Natural killer cell treated with Interleukin-12 subunit alpha and Interleukin-12 subunit beta and Interleukin-15 and Interleukin-18, amount 100 ng/mL, for 72 hours (primary cell): ENCODE measurements around the gene ETFDH. TPM values are rescaled to one million over a fixed set of nuclear protein-coding genes. Genes with fewer than 3 reads are reported as not detected.
"Not testable (repeated sequence)": the region's sequence is repeated elsewhere in the genome, so short reads cannot be mapped to it uniquely, and the experiment has no call there.

Experiments used
- ATAC-seq, 2 donors: fragments of 150-1000 bp; cut with Tn5 transposase in 1 of 2; sonication (Bioruptor Pico), chemical (Tn5 transposase) in 1 of 2; 2 replicates each; pipeline ENCODE4 v1.10.0; 2021
- DNase-seq: peaks from one replicate; pipeline ENCODE4 v3.0.0; 2022; ENCODE audit warnings: low spot score
- H3K27ac Mint-ChIP-seq, 2 donors: 1 replicate in 1 of 2; 2 replicates in 1 of 2; pipeline ENCODE4 v1.8.0; 2022; ENCODE audit warnings: mixed read lengths in 2 of 2, mild to moderate bottlenecking in 1 of 2, moderate library complexity in 1 of 2
- H3K27me3 Mint-ChIP-seq, 2 donors: 1 replicate in 1 of 2; 2 replicates in 1 of 2; pipeline ENCODE4 v1.8.0; 2022; ENCODE audit warnings: mixed read lengths in 2 of 2
- H3K36me3 Mint-ChIP-seq: one replicate; pipeline ENCODE4 v1.8.0; 2022; ENCODE audit warnings: mixed read lengths
- H3K4me1 Mint-ChIP-seq, 2 donors: 1 replicate in 1 of 2; 2 replicates in 1 of 2; pipeline ENCODE4 v1.8.0; 2022; ENCODE audit warnings: low read depth in 2 of 2, mixed read lengths in 2 of 2, mild to moderate bottlenecking in 1 of 2
- H3K4me3 Mint-ChIP-seq: one replicate; pipeline ENCODE4 v1.8.0; 2022; ENCODE audit warnings: mixed read lengths
- H3K9me3 Mint-ChIP-seq: 2 replicates; pipeline ENCODE4 v1.8.0; 2022; ENCODE audit warnings: mixed read lengths
- total RNA-seq, 2 donors: library from RNA; stranded (reverse); gene quantifications; one replicate each; pipeline ENCODE4 v1.2.3, GENCODE V29; 2022

ETFDH gene
- total RNA-seq: 10 to 100 TPM; 29.9 to 36.1 TPM

GRCh38 chr4:158671915-158672806 lies at the start of gene ETFDH:
TSS of gene ETFDH (plus strand) at chr4:158672296. CDS start at chr4:158672457, 161 bp downstream.
- Mint-ChIP-seq H3K9me3 (no peaks in the 10 kb centered on the region), H3K4me1 (peaks cover 8 to 12% of the 10 kb centered on the region in 2 donors), H3K27me3 (no peaks in the 10 kb centered on the region), H3K4me3 (peak within 1 kb of the TSS; percentile 99), H3K27ac (peak within 1 kb of the TSS; percentile 78 to 89), H3K36me3 (peaks cover 7% of the 10 kb centered on the region)
- peak; percentile 93 to 95 for ATAC-seq
- peak; percentile 100 for DNase-seq

- H3K27me3 Mint-ChIP-seq: peaks cover 12 to 31% of the 10 kb centered on the region in 2 donors
- no peaks in the 10 kb centered on the region for H3K9me3 Mint-ChIP-seq
- no peak overlapping the region for H3K4me3 Mint-ChIP-seq
- DNase-seq: no peak
- no peak for ATAC-seq
- H3K36me3 Mint-ChIP-seq: no peaks in the 10 kb centered on the region
- no peak overlapping the region for H3K27ac Mint-ChIP-seq
- no peaks in the 10 kb centered on the region for H3K4me1 Mint-ChIP-seq
These were observed 47.1 kb upstream of the ETFDH start for GRCh38 chr4:158624889-158625478.

- H3K27ac Mint-ChIP-seq: no peak overlapping the region
- H3K36me3 Mint-ChIP-seq: no peaks in the 10 kb centered on the region
- H3K4me3 Mint-ChIP-seq: no peak overlapping the region
- H3K27me3 Mint-ChIP-seq: peaks cover 12 to 26% of the 10 kb centered on the region in 2 donors
- no peaks in the 10 kb centered on the region for H3K9me3 Mint-ChIP-seq
- no peaks in the 10 kb centered on the region for H3K4me1 Mint-ChIP-seq
- DNase-seq (no peak), ATAC-seq (no peak)
These were observed 46.6 kb upstream of the ETFDH start for GRCh38 chr4:158625544-158625943.

- peaks cover 0 to 5% of the 10 kb centered on the region in 2 donors for H3K4me1 Mint-ChIP-seq
These were observed 41.2 kb upstream of the ETFDH start for GRCh38 chr4:158630893-158631292.

GRCh38 chr4:158636619-158637018 lies 35.5 kb upstream of the ETFDH start:
- Mint-ChIP-seq H3K4me1 (peaks cover 0 to 5% of the 10 kb centered on the region in 2 donors), H3K27me3 (peaks cover 19 to 52% of the 10 kb centered on the region in 2 donors), H3K9me3 (no peaks in the 10 kb centered on the region), H3K4me3 (no peak overlapping the region), H3K36me3 (no peaks in the 10 kb centered on the region), H3K27ac (no peak overlapping the region)
- DNase-seq (no peak), ATAC-seq (no peak)

More at GRCh38 chr4:158630893-158631292, 41.2 kb upstream of the ETFDH start:
- ATAC-seq: no peak
- Mint-ChIP-seq H3K27me3 (peaks cover 10 to 34% of the 10 kb centered on the region in 2 donors), H3K9me3 (no peaks in the 10 kb centered on the region), H3K36me3 (no peaks in the 10 kb centered on the region), H3K4me3 (no peak overlapping the region), H3K27ac (no peak overlapping the region)
- DNase-seq: no peak

- no peaks in the 10 kb centered on the region for H3K36me3 Mint-ChIP-seq
- no peaks in the 10 kb centered on the region for H3K9me3 Mint-ChIP-seq
- no peaks in the 10 kb centered on the region for H3K4me1 Mint-ChIP-seq
These were observed 27.7 kb upstream of the ETFDH start for GRCh38 chr4:158644356-158644755.

GRCh38 chr4:158644760-158645159 lies 27.3 kb upstream of the ETFDH start:
- ATAC-seq (no peak), DNase-seq (no peak)
- Mint-ChIP-seq H3K27ac (no peak overlapping the region), H3K27me3 (peaks cover 17 to 49% of the 10 kb centered on the region in 2 donors), H3K9me3 (no peaks in the 10 kb centered on the region), H3K36me3 (no peaks in the 10 kb centered on the region), H3K4me1 (no peaks in the 10 kb centered on the region), H3K4me3 (no peak overlapping the region)

More at GRCh38 chr4:158644356-158644755, 27.7 kb upstream of the ETFDH start:
- H3K27ac Mint-ChIP-seq: no peak overlapping the region
- DNase-seq (no peak), ATAC-seq (no peak)
- H3K4me3 Mint-ChIP-seq: no peak overlapping the region
- H3K27me3 Mint-ChIP-seq: peaks cover 17 to 48% of the 10 kb centered on the region in 2 donors

GRCh38 chr4:158649111-158649680 lies 22.9 kb upstream of the ETFDH start:
- no peak for ATAC-seq
- Mint-ChIP-seq H3K27ac (no peak overlapping the region), H3K36me3 (no peaks in the 10 kb centered on the region), H3K4me1 (no peaks in the 10 kb centered on the region), H3K9me3 (no peaks in the 10 kb centered on the region), H3K27me3 (peaks cover 5 to 32% of the 10 kb centered on the region in 2 donors), H3K4me3 (no peak overlapping the region)
- DNase-seq: no peak

- H3K4me1 Mint-ChIP-seq: no peaks in the 10 kb centered on the region
- no peak for DNase-seq
These were observed 19.2 kb upstream of the ETFDH start for GRCh38 chr4:158652920-158653319.

GRCh38 chr4:158656439-158656838 lies 15.7 kb upstream of the ETFDH start:
- no peaks in the 10 kb centered on the region for H3K36me3 Mint-ChIP-seq
- H3K9me3 Mint-ChIP-seq: no peaks in the 10 kb centered on the region
- H3K27me3 Mint-ChIP-seq: no peaks in the 10 kb centered on the region
- no peak overlapping the region for H3K4me3 Mint-ChIP-seq
- H3K4me1 Mint-ChIP-seq: no peaks in the 10 kb centered on the region
- DNase-seq (no peak), ATAC-seq (no peak)
- no peak overlapping the region for H3K27ac Mint-ChIP-seq

More at GRCh38 chr4:158652920-158653319, 19.2 kb upstream of the ETFDH start:
- Mint-ChIP-seq H3K27ac (no peak overlapping the region), H3K4me3 (peak overlapping the region; percentile 4), H3K9me3 (no peaks in the 10 kb centered on the region), H3K36me3 (no peaks in the 10 kb centered on the region), H3K27me3 (peaks cover 0 to 7% of the 10 kb centered on the region in 2 donors)
- ATAC-seq: no peak

GRCh38 chr4:158657291-158657690 lies 14.8 kb upstream of the ETFDH start:
- Mint-ChIP-seq H3K4me1 (no peaks in the 10 kb centered on the region), H3K27me3 (no peaks in the 10 kb centered on the region), H3K27ac (no peak overlapping the region), H3K36me3 (no peaks in the 10 kb centered on the region), H3K4me3 (no peak overlapping the region), H3K9me3 (no peaks in the 10 kb centered on the region)
- DNase-seq (no peak), ATAC-seq (no peak)

GRCh38 chr4:158663255-158663654 lies 8.8 kb upstream of the ETFDH start:
- not testable (repeated sequence) for H3K9me3 Mint-ChIP-seq, ATAC-seq, H3K27ac Mint-ChIP-seq, H3K27me3 Mint-ChIP-seq, H3K36me3 Mint-ChIP-seq, DNase-seq, H3K4me1 Mint-ChIP-seq
- H3K4me3 Mint-ChIP-seq: peak overlapping the region; percentile 2

- H3K27me3 Mint-ChIP-seq: not testable (repeated sequence)
These were observed 8.1 kb upstream of the ETFDH start for GRCh38 chr4:158663707-158664625.

More at GRCh38 chr4:158663707-158664625, 8.1 kb upstream of the ETFDH start:
- not testable (repeated sequence) for H3K4me3 Mint-ChIP-seq, H3K9me3 Mint-ChIP-seq, H3K4me1 Mint-ChIP-seq, H3K27ac Mint-ChIP-seq, DNase-seq, ATAC-seq, H3K36me3 Mint-ChIP-seq
